Measurements from ENCODE around the gene FBXO31. TPM values are rescaled to one million over a fixed set of nuclear protein-coding genes. Genes with fewer than 3 reads are reported as not detected.

Gene FBXO31
- total and polyA plus RNA-seq, 2 of the 13 experiments (the other 11 are each of a cell fraction or from before 2014, with no cell fraction given): 92.4 to 101 TPM

- TF ChIP-seq AGO2 (optimal IDR thresholded peaks at IDR 0.05; ENCODE audit: low read depth, low read length): peak; percentile 80
These were observed 21.4 kb upstream of the FBXO31 start (continued) for GRCh38 chr16:87404764-87405625.

- TF ChIP-seq BCLAF1 (IDR thresholded peaks at IDR 0.05): no peak
- 0 out of 2 replicates have a peak, but pooled peaks have one; percentile 24 for TF ChIP-seq ATF7-NPFF (CRISPR knock-in tag; IDR thresholded peaks at IDR 0.05; ENCODE audit: low read depth)
- FAIRE-seq (no peak), ATAC-seq (no peak), DNase-seq (ENCODE audit: low spot score) (no peak)
- CTCF ChIA-PET (ENCODE audit: low intra/inter-chr PET ratio, low total read pairs): interaction anchor here (0.8 to 2.5 kb wide), 3 partner anchors 70 to 97 kb away, joined by 3 to 12 read pairs (median 9); partner anchors contain the start of gene C16orf95
- BruUV-seq (replicated peaks): no TSS peak
- peaks cover 9 to 25% of the 10 kb centered on the region in 2 experiments for H3K36me3 ChIP-seq (replicated peaks in 1 of 2; ENCODE audit: control insufficient read depth in 1 of 2, insufficient read depth in 2 of 2, low read length in 2 of 2)
- peaks cover 35% of the 10 kb centered on the region for H3K4me1 ChIP-seq (ENCODE audit: insufficient read depth, low read length)
- in situ Hi-C loops (cut with HindIII; ENCODE audit: extremely low pct_ligation_motif_present, low pct_unique_long_range_greater_than_20kb): loop anchor here (25.0 kb wide), 1 partner anchor 467 kb away; the partner anchor contains the start of gene SLC7A5
- no peak overlapping the region for H3K27ac ChIP-seq (ENCODE audit: extremely low read length, insufficient read depth, low read length)
- peaks cover 54% of the 10 kb centered on the region for H4K20me1 ChIP-seq (ENCODE audit: insufficient read depth, low read length)
- POLR2A ChIA-PET: interaction anchor here (2.2 to 6.5 kb wide), 3 partner anchors 10 to 71 kb away, joined by 5 to 125 read pairs (median 16); partner anchors contain the start of gene FBXO31
- WGBS (ENCODE audit: low lambda C conversion rate): 88% methylated on average over 7 of the region's 7 CpGs
- H3K79me2 ChIP-seq (ENCODE audit: insufficient read depth, low read length): peaks cover 66% of the 10 kb centered on the region
- H3K9me3 ChIP-seq (ENCODE audit: low read length): no peaks in the 10 kb centered on the region
- H3K4me2 ChIP-seq (ENCODE audit: low read depth, low read length): peak overlapping the region; percentile 90
- intact Hi-C loops (cut with micrococcal nuclease; ENCODE audit: unreplicated experiment): loop anchor here (2.0 kb wide), 1 partner anchor 15 kb away; no protein-coding TSS in a partner anchor
- H3K4me3 ChIP-seq (replicated peaks in 1 of 3; ENCODE audit: insufficient read depth in 1 of 3, low read depth in 2 of 3, low read length in 3 of 3): no peak overlapping the region
- no peak overlapping the region for H2AFZ ChIP-seq (ENCODE audit: low read length)
- H3K9ac ChIP-seq (ENCODE audit: insufficient read depth, low read depth, low read length): no peak overlapping the region
- H3K27me3 ChIP-seq (ENCODE audit: control insufficient read depth in 1 of 2, insufficient read depth in 2 of 2, low read length in 2 of 2): no peaks in the 10 kb centered on the region; a peak in 1 of 5 replicates
These were observed 11.7 kb upstream of the FBXO31 start for GRCh38 chr16:87395181-87395842.

All from HepG2 (cell line).